Liver (tissue), 9 donors: Measurements from ENCODE around the gene VPS11. TPM values are rescaled to one million over a fixed set of nuclear protein-coding genes. Genes with fewer than 3 reads are reported as not detected.

Experiments
- DNase-seq: peaks from one replicate; pipeline ENCODE4 v3.0.0-alpha.2; 2017; ENCODE audit warnings: low spot score
- H3K27ac ChIP-seq, 2 donors: one replicate each; pipeline ENCODE4 v1.7.0; 2013; ENCODE audit warnings: inconsistent platforms in 2 of 2, low read length in 2 of 2, control low read depth in 1 of 2, low read depth in 1 of 2, mild to moderate bottlenecking in 1 of 2
- H3K27me3 ChIP-seq, 4 donors: one replicate each; pipeline versions ENCODE4 v1.6.1 to v1.7.0; 2013; ENCODE audit warnings: low read length in 3 of 4, inconsistent platforms in 1 of 4, mild to moderate bottlenecking in 1 of 4, moderate library complexity in 1 of 4; ENCODE audit not compliant: control insufficient read depth in 4 of 4, insufficient read depth in 4 of 4
- H3K36me3 ChIP-seq, 4 donors: one replicate each; pipeline versions ENCODE4 v1.6.1 to v1.7.0; 2013; ENCODE audit warnings: low read length in 3 of 4, mild to moderate bottlenecking in 3 of 4, low read depth in 1 of 4, moderate library complexity in 1 of 4; ENCODE audit not compliant: control insufficient read depth in 4 of 4, insufficient read depth in 3 of 4
- H3K4me1 ChIP-seq, 4 donors: one replicate each; pipeline versions ENCODE4 v1.6.1 to v1.7.0; 2013; ENCODE audit warnings: low read length in 3 of 4, mild to moderate bottlenecking in 3 of 4, moderate library complexity in 1 of 4; ENCODE audit not compliant: control insufficient read depth in 4 of 4, insufficient read depth in 4 of 4
- H3K4me3 ChIP-seq, 3 donors: one replicate each; pipeline versions ENCODE4 v1.6.1 to v1.7.0; 2013; ENCODE audit warnings: low read length in 3 of 3, control low read depth in 1 of 3, low read depth in 1 of 3, mild to moderate bottlenecking in 1 of 3
- H3K9ac ChIP-seq, 2 donors: one replicate each; pipeline ENCODE4 v1.7.0; 2013; ENCODE audit warnings: low read length in 2 of 2, mild to moderate bottlenecking in 2 of 2, moderate library complexity in 2 of 2, control low read depth in 1 of 2, low read depth in 1 of 2
- H3K9me3 ChIP-seq, 4 donors: one replicate each; pipeline versions ENCODE4 v1.6.1 to v1.7.0; 2013; ENCODE audit warnings: low read length in 3 of 4; ENCODE audit not compliant: control insufficient read depth in 4 of 4
- ATF3 ChIP-seq: IDR thresholded peaks from 2 replicates; pipeline ENCODE4 v1.6.1; 2016; ENCODE audit warnings: antibody characterized with exemption
- EGR1 ChIP-seq, 2 donors: IDR thresholded peaks; 2 replicates each; pipeline ENCODE4 v1.6.1; 2016 to 2018; ENCODE audit warnings: antibody characterized with exemption in 2 of 2, low read depth in 2 of 2
- FOXA1 ChIP-seq: IDR thresholded peaks from 2 replicates; pipeline ENCODE4 v1.6.1; 2016; ENCODE audit warnings: antibody characterized with exemption
- FOXA2 ChIP-seq: IDR thresholded peaks from 2 replicates; pipeline ENCODE4 v1.6.1; 2016; ENCODE audit warnings: antibody characterized with exemption
- GABPA ChIP-seq, 2 donors: IDR thresholded peaks in 1 of 2; conservative IDR thresholded peaks in 1 of 2; 2 replicates each; pipeline ENCODE4 v1.6.1; 2016; ENCODE audit warnings: antibody characterized with exemption in 2 of 2, mild to moderate bottlenecking in 1 of 2, moderate library complexity in 1 of 2
- HNF4A ChIP-seq, 2 donors: conservative IDR thresholded peaks; 2 replicates each; pipeline ENCODE4 v1.6.1; 2016; ENCODE audit warnings: antibody characterized with exemption in 2 of 2, mild to moderate bottlenecking in 2 of 2
- HNF4G ChIP-seq: IDR thresholded peaks from 2 replicates; pipeline ENCODE4 v1.6.1; 2016; ENCODE audit warnings: antibody characterized with exemption
- JUND ChIP-seq, 2 donors: IDR thresholded peaks; 2 replicates each; pipeline ENCODE4 v1.6.1; 2016; ENCODE audit warnings: antibody characterized with exemption in 2 of 2
- MAX ChIP-seq: IDR thresholded peaks from 2 replicates; pipeline ENCODE4 v1.6.1; 2016; ENCODE audit warnings: antibody characterized with exemption
- NR2F2 ChIP-seq: IDR thresholded peaks from 2 replicates; pipeline ENCODE4 v1.6.1; 2016; ENCODE audit warnings: antibody characterized with exemption
- RAD21 ChIP-seq, 2 donors: IDR thresholded peaks; 2 replicates each; pipeline ENCODE4 v1.6.1; 2016; ENCODE audit warnings: antibody characterized with exemption in 2 of 2, mild to moderate bottlenecking in 2 of 2
- RXRA ChIP-seq, 2 donors: IDR thresholded peaks; 2 replicates each; pipeline ENCODE4 v1.6.1; 2017 to 2018; ENCODE audit warnings: antibody characterized with exemption in 2 of 2, mild to moderate bottlenecking in 1 of 2
- SP1 ChIP-seq: IDR thresholded peaks from 2 replicates; pipeline ENCODE4 v1.6.1; 2018; ENCODE audit warnings: antibody characterized with exemption, mild to moderate bottlenecking
- TAF1 ChIP-seq: conservative IDR thresholded peaks from 2 replicates; pipeline ENCODE4 v1.6.1; 2016; ENCODE audit warnings: antibody characterized with exemption, mild to moderate bottlenecking
- YY1 ChIP-seq: IDR thresholded peaks from 2 replicates; pipeline ENCODE4 v1.6.1; 2016; ENCODE audit warnings: antibody characterized with exemption, mild to moderate bottlenecking
- WGBS: extraction: QIAGEN DNeasy Blood & Tissue Kit; methylation state at CpG from one replicate; pipeline ENCODE4 v1.1.7; 2013; 5-methylcytosine and 5-hydroxymethylcytosine counted together
- polyA plus RNA-seq, 2 donors: library from polyadenylated mRNA; stranded (reverse) in 1 of 2; unstranded in 1 of 2; fragments of 200-250 nt in 1 of 2; fragments of >200 nt in 1 of 2; fragmentation: Nextera tagmentation in 1 of 2; extraction: Ambion mirVana in 1 of 2; gene quantifications; one replicate each; pipeline versions ENCODE4 v1.2.1 to v1.2.3, GENCODE V29; 2013 to 2015
- total RNA-seq, 2 donors: library from RNA; depleted of rRNA; stranded (reverse); fragments of >200 nt; gene quantifications; one replicate each; pipeline ENCODE4 v1.2.3, GENCODE V29; 2014
- TF ChIP-seq, protein P1 (sequence below): IDR thresholded peaks from 2 replicates; pipeline ENCODE4 v1.6.1; 2016; ENCODE audit warnings: antibody characterized with exemption
- TF ChIP-seq, protein P2 (sequence below): fragments of 150-350 bp; IDR thresholded peaks from 2 replicates; pipeline ENCODE4 v1.5.1; 2017; ENCODE audit warnings: improper control_type of control experiment, low read depth, low read length; ENCODE audit not compliant: missing input control
- TF ChIP-seq, protein P3 (sequence below): IDR thresholded peaks from 2 replicates; pipeline ENCODE4 v1.6.1; 2016; ENCODE audit warnings: antibody characterized with exemption, mild to moderate bottlenecking
- donor health status: healthy.
- donor health status: healthy.
- donor health status: healthy.
- donor health status: healthy.
- donor health status: healthy.

VPS11 gene
- total RNA-seq (10 to 100 TPM; 12.9 to 17.4 TPM), polyA plus RNA-seq (10 to 100 TPM in 1 of 2 donors, 1 to 10 TPM in 1; 7.2 to 11.5 TPM)

DNA sequence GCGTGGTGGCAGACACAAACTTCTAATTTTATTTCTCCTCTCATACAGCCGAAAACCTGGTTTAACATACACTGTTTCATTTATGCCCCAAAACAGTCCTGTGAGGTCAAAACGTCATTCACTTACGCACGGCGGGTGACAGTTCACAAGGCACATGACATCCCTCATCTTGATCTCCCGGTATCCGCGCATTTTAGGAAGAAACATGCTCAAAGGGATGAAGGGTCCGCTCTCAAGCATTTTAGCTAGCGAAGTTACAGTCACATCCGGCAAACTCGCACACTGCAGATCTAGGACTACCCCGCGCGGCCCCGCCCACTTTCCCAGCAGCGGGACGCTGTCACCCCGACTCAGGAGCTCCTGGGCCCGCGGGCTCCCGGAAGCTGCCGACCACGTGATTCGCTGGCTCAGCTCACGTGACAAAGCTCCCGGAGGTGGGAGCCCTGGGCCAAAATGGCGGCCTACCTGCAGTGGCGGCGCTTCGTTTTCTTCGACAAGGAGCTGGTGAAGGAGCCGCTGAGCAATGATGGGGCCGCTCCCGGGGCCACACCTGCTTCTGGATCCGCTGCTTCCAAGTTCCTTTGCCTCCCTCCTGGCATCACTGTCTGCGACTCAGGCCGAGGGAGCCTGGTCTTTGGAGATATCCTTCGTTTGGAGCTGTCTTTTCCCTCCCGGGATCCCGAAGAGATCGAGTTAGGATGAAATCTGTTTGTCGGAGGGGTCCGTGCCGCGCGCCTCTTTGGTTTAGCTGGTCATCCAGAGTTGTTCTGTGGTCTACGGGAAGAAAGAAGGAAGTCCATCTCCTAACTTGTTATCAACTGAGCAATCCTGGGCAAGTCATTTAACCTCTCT, at the start of gene VPS11:
Gene VPS11, plus strand, starts transcription at position 448 of the 852 bp plus-strand sequence. Its CDS starts 6 bp downstream, at position 454.
- peak within 1 kb of the TSS; percentile 73 to 76 for H3K9ac ChIP-seq
- DNase-seq: peak; percentile 97
- TF ChIP-seq HNF4A (conservative IDR thresholded peaks at IDR 0.05) (peak; percentile 17 to 25), SP1 (peak; percentile 61), JUND (IDR thresholded peaks at IDR 0.05) (peak in 1 of 2 donors; percentile 41), YY1 (peak; percentile 99), GABPA (IDR thresholded peaks at IDR 0.05 in 1 of 2, conservative IDR thresholded peaks at IDR 0.05 in 1 of 2) (peak; percentile 47 to 93), FOXA2 (no peak), NR2F2 (peak; percentile 42), RXRA (IDR thresholded peaks at IDR 0.05) (peak; percentile 31 to 59), RAD21 (IDR thresholded peaks at IDR 0.05) (peak in 1 of 2 donors; percentile 40), FOXA1 (peak; percentile 19), TAF1 (peak; percentile 58), HNF4G (no peak), MAX (peak; percentile 88), EGR1 (IDR thresholded peaks at IDR 0.05; ENCODE audit: low read depth in 2 of 2) (no peak), ATF3 (peak; percentile 37)
- TF ChIP-seq, protein P1, sequence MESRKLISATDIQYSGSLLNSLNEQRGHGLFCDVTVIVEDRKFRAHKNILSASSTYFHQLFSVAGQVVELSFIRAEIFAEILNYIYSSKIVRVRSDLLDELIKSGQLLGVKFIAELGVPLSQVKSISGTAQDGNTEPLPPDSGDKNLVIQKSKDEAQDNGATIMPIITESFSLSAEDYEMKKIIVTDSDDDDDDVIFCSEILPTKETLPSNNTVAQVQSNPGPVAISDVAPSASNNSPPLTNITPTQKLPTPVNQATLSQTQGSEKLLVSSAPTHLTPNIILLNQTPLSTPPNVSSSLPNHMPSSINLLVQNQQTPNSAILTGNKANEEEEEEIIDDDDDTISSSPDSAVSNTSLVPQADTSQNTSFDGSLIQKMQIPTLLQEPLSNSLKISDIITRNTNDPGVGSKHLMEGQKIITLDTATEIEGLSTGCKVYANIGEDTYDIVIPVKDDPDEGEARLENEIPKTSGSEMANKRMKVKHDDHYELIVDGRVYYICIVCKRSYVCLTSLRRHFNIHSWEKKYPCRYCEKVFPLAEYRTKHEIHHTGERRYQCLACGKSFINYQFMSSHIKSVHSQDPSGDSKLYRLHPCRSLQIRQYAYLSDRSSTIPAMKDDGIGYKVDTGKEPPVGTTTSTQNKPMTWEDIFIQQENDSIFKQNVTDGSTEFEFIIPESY: peak; percentile 79
- TF ChIP-seq, protein P2, sequence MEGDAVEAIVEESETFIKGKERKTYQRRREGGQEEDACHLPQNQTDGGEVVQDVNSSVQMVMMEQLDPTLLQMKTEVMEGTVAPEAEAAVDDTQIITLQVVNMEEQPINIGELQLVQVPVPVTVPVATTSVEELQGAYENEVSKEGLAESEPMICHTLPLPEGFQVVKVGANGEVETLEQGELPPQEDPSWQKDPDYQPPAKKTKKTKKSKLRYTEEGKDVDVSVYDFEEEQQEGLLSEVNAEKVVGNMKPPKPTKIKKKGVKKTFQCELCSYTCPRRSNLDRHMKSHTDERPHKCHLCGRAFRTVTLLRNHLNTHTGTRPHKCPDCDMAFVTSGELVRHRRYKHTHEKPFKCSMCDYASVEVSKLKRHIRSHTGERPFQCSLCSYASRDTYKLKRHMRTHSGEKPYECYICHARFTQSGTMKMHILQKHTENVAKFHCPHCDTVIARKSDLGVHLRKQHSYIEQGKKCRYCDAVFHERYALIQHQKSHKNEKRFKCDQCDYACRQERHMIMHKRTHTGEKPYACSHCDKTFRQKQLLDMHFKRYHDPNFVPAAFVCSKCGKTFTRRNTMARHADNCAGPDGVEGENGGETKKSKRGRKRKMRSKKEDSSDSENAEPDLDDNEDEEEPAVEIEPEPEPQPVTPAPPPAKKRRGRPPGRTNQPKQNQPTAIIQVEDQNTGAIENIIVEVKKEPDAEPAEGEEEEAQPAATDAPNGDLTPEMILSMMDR: no peak
- TF ChIP-seq, protein P3, sequence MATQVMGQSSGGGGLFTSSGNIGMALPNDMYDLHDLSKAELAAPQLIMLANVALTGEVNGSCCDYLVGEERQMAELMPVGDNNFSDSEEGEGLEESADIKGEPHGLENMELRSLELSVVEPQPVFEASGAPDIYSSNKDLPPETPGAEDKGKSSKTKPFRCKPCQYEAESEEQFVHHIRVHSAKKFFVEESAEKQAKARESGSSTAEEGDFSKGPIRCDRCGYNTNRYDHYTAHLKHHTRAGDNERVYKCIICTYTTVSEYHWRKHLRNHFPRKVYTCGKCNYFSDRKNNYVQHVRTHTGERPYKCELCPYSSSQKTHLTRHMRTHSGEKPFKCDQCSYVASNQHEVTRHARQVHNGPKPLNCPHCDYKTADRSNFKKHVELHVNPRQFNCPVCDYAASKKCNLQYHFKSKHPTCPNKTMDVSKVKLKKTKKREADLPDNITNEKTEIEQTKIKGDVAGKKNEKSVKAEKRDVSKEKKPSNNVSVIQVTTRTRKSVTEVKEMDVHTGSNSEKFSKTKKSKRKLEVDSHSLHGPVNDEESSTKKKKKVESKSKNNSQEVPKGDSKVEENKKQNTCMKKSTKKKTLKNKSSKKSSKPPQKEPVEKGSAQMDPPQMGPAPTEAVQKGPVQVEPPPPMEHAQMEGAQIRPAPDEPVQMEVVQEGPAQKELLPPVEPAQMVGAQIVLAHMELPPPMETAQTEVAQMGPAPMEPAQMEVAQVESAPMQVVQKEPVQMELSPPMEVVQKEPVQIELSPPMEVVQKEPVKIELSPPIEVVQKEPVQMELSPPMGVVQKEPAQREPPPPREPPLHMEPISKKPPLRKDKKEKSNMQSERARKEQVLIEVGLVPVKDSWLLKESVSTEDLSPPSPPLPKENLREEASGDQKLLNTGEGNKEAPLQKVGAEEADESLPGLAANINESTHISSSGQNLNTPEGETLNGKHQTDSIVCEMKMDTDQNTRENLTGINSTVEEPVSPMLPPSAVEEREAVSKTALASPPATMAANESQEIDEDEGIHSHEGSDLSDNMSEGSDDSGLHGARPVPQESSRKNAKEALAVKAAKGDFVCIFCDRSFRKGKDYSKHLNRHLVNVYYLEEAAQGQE: no peak
- H3K36me3 ChIP-seq: peaks cover 7 to 22% (median 16%) of the 10 kb centered on the region in 4 donors
- no peaks in the 10 kb centered on the region for H3K27me3 ChIP-seq
- H3K27ac ChIP-seq: peak within 1 kb of the TSS; percentile 65 to 87
- no peaks in the 10 kb centered on the region for H3K9me3 ChIP-seq
- peak within 1 kb of the TSS; percentile 45 to 97 (median 67) for H3K4me3 ChIP-seq
- under 1% methylated on average over 49 of the region's 49 CpGs for WGBS
- H3K4me1 ChIP-seq: peaks cover 2 to 27% (median 20%) of the 10 kb centered on the region in 4 donors
